Caco-2 (cell line): ENCODE data around the gene MTCH2. TPM values are rescaled to one million over a fixed set of nuclear protein-coding genes. Genes with fewer than 3 reads are reported as not detected.

Experiments used
- BruUV-seq: library from RNA; stranded (reverse); fragments of 400-500 nt; replicated peaks from 2 replicates; lab custom pipeline; 2021; lab: Mats Ljungman, UMichigan
- CTCF ChIA-PET: fragments of 300-600 bp; sonication (Branson Sonifier 250); formaldehyde crosslinking; loops from one replicate; lab custom pipeline; 2022; ENCODE audit warnings: antibody characterized with exemption; lab: Charles Lee
- POLR2A ChIA-PET: fragments of 300-600 bp; sonication (Branson Sonifier 250); formaldehyde crosslinking; loops from one replicate; lab custom pipeline; 2022; ENCODE audit warnings: antibody characterized with exemption; lab: Charles Lee
- DNase-seq, 2 experiments: peaks; one replicate each; pipeline versions ENCODE4 v3.0.0 to v3.0.0-alpha.2; 2020 to 2022
- H3K27me3 ChIP-seq: replicated peaks from 2 replicates; pipeline ENCODE4 v1.6.0; 2011; ENCODE audit warnings: low read length; ENCODE audit not compliant: control insufficient read depth, insufficient read depth
- H3K36me3 ChIP-seq: 2 replicates; pipeline ENCODE4 v1.5.1; 2011; ENCODE audit warnings: low read length; ENCODE audit not compliant: control insufficient read depth, insufficient read depth
- H3K4me1 ChIP-seq: fragments of 250-450 bp; sonication (Bioruptor Pico); 2 replicates; pipeline ENCODE4 v1.5.1; 2020; ENCODE audit warnings: mild to moderate bottlenecking
- H3K4me3 ChIP-seq: 2 replicates; pipeline ENCODE4 v1.5.1; 2011; ENCODE audit warnings: low read depth, mild to moderate bottlenecking, control low read depth, low read length
- H3K9me3 ChIP-seq: fragments of 250-450 bp; sonication (Bioruptor Pico); 2 replicates; pipeline ENCODE4 v1.5.1; 2020; ENCODE audit warnings: mild to moderate bottlenecking, moderate library complexity
- H3K27ac Mint-ChIP-seq: one replicate; pipeline ENCODE4 v1.8.0; 2022; ENCODE audit warnings: mixed read lengths; ENCODE audit not compliant: unreplicated experiment
- H3K27me3 Mint-ChIP-seq: one replicate; pipeline ENCODE4 v1.8.0; 2022; ENCODE audit warnings: mixed read lengths; ENCODE audit not compliant: insufficient read depth, unreplicated experiment
- H3K36me3 Mint-ChIP-seq: one replicate; pipeline ENCODE4 v1.8.0; 2022; ENCODE audit warnings: mild to moderate bottlenecking, mixed read lengths; ENCODE audit not compliant: insufficient read depth, unreplicated experiment
- H3K4me1 Mint-ChIP-seq: one replicate; pipeline ENCODE4 v1.8.0; 2022; ENCODE audit warnings: low read depth, mixed read lengths; ENCODE audit not compliant: unreplicated experiment
- H3K4me3 Mint-ChIP-seq: one replicate; pipeline ENCODE4 v1.8.0; 2022; ENCODE audit warnings: mild to moderate bottlenecking, moderate library complexity, mixed read lengths; ENCODE audit not compliant: unreplicated experiment
- H3K9me3 Mint-ChIP-seq: one replicate; pipeline ENCODE4 v1.8.0; 2022; ENCODE audit warnings: mixed read lengths; ENCODE audit not compliant: unreplicated experiment
- CTCF ChIP-seq, 2 experiments: fragments of 200-600 bp in 1 of 2; IDR thresholded peaks; 1 replicate in 1 of 2; 2 replicates in 1 of 2; pipeline versions ENCODE4 v1.5.1 to v1.8.0; 2011 to 2022; ENCODE audit warnings: antibody characterized with exemption in 1 of 2, control low read depth in 1 of 2, inconsistent platforms in 1 of 2, low read depth in 1 of 2, low read length in 1 of 2, mild to moderate bottlenecking in 1 of 2, moderate library complexity in 1 of 2; ENCODE audit not compliant: insufficient read depth in 1 of 2, severe bottlenecking in 1 of 2, unreplicated experiment in 1 of 2
- intact Hi-C: fragments of 100-400 bp; cut with micrococcal nuclease; formaldehyde crosslinking; loops from one replicate; pipeline ENCODE4 v1.10.0; 2022; ENCODE audit not compliant: unreplicated experiment
- total RNA-seq: library from RNA; stranded (reverse); gene quantifications from 2 replicates; pipeline ENCODE4 v1.2.3, GENCODE V29; 2022

Gene MTCH2
- total RNA-seq, 1 experiment from 2014 or later = 167 TPM

DNA sequence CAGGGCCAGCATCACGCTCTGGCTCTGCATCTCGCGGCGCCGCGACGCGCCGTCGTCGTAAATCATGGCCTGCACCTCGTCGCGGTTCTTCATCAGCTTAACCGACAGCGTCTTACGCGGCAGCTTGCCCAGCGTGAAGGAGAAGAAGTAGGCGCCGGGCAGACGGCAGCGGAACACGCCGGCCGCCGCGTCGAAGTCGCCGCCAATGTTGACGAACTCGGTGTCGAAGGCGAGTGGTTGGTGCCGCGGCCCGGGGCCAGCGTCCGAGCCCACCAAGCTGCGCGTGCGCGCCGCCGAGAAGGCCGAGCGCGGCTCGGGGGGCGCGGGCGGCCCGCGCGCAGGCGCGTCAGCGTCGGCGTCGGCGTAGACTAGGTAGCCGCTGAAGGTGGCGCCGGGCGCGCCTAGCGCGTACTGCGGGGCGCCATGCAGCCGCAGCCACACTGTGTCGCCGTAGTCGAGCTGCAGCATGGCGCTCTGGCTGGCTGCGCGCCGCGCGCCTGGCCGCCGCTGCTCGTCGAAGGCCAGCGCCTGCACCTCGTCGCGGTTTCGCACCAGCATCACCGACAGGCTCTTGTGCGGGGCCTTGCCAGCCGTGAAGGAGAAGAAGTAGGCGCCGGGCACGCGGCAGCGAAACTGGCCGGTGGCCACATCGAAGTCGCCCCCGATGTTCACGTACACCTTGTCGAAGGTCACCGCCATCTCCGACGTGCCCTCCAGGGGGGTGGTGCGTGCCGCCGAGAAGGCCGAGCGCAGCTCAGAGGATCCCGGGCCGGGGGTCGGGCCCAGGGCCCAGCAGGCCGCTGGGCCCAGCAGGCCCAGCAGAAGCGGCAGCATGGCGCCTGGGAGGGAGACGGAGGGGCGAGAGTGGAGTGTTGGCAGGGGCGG lies 52.1 kb downstream of the MTCH2 start:
- no peaks in the 10 kb centered on the region for H3K9me3 Mint-ChIP-seq
- no peaks in the 10 kb centered on the region for H3K36me3 ChIP-seq
- TF ChIP-seq CTCF (IDR thresholded peaks at IDR 0.05; ENCODE audit: insufficient read depth in 1 of 2, low read depth in 1 of 2, low read length in 1 of 2, severe bottlenecking in 1 of 2, unreplicated experiment in 1 of 2) = no peak
- POLR2A ChIA-PET = no interaction called here
- BruUV-seq = no TSS peak
- CTCF ChIA-PET = no interaction called here
- peaks cover 4% of the 10 kb centered on the region for H3K27me3 ChIP-seq
- no peaks in the 10 kb centered on the region for H3K9me3 ChIP-seq
- H3K27ac Mint-ChIP-seq = no peak overlapping the region
- no peaks in the 10 kb centered on the region for H3K4me1 Mint-ChIP-seq
- H3K4me1 ChIP-seq = 0 out of 2 replicates have a peak, but pooled peaks cover 5% of the 10 kb centered on the region
- H3K4me3 Mint-ChIP-seq = no peak overlapping the region
- intact Hi-C loops = no loop called here
- no peak for DNase-seq
- H3K4me3 ChIP-seq = no peak overlapping the region
- peaks cover 5% of the 10 kb centered on the region for H3K27me3 Mint-ChIP-seq
- no peaks in the 10 kb centered on the region for H3K36me3 Mint-ChIP-seq

GRCh38 chr11:47589584-47589976 lies 52.8 kb downstream of the MTCH2 start:
- H3K4me3 Mint-ChIP-seq = no peak overlapping the region
- peaks cover 2% of the 10 kb centered on the region for H3K27me3 Mint-ChIP-seq
- CTCF ChIA-PET = no interaction called here

GRCh38 chr11:47589118-47589517 lies 53.2 kb downstream of the MTCH2 start:
- Histone ChIP-seq H3K4me1 (0 out of 2 replicates have a peak, but pooled peaks cover 5% of the 10 kb centered on the region), H3K9me3 (no peaks in the 10 kb centered on the region), H3K27me3 (peaks cover 4% of the 10 kb centered on the region), H3K36me3 (no peaks in the 10 kb centered on the region), H3K4me3 (no peak overlapping the region)
- ChIA-PET POLR2A (no interaction called here), CTCF (no interaction called here)
- Mint-ChIP-seq H3K27ac (no peak overlapping the region), H3K27me3 (no peaks in the 10 kb centered on the region), H3K4me3 (no peak overlapping the region), H3K9me3 (no peaks in the 10 kb centered on the region), H3K36me3 (peaks cover 8% of the 10 kb centered on the region), H3K4me1 (no peaks in the 10 kb centered on the region)
- intact Hi-C loops = no loop called here
- no peak for TF ChIP-seq CTCF (IDR thresholded peaks at IDR 0.05; ENCODE audit: insufficient read depth in 1 of 2, low read depth in 1 of 2, low read length in 1 of 2, severe bottlenecking in 1 of 2, unreplicated experiment in 1 of 2)
- DNase-seq = no peak
- no TSS peak for BruUV-seq

More at GRCh38 chr11:47589584-47589976, 52.8 kb downstream of the MTCH2 start:
- H3K9me3 ChIP-seq = no peaks in the 10 kb centered on the region
- intact Hi-C loops = no loop called here
- peaks cover 4% of the 10 kb centered on the region for H3K27me3 ChIP-seq
- H3K4me3 ChIP-seq = no peak overlapping the region
- 0 out of 2 replicates have a peak, but pooled peaks cover 5% of the 10 kb centered on the region for H3K4me1 ChIP-seq
- TF ChIP-seq CTCF (IDR thresholded peaks at IDR 0.05; ENCODE audit: insufficient read depth in 1 of 2, low read depth in 1 of 2, low read length in 1 of 2, severe bottlenecking in 1 of 2, unreplicated experiment in 1 of 2) = no peak
- POLR2A ChIA-PET = no interaction called here
- H3K27ac Mint-ChIP-seq = no peak overlapping the region
- no TSS peak for BruUV-seq
- DNase-seq = no peak
- H3K4me1 Mint-ChIP-seq = no peaks in the 10 kb centered on the region
- no peaks in the 10 kb centered on the region for H3K36me3 ChIP-seq
- H3K36me3 Mint-ChIP-seq = peaks cover 4% of the 10 kb centered on the region
- no peaks in the 10 kb centered on the region for H3K9me3 Mint-ChIP-seq
